ENCODE results near the gene RAPGEF2.

DNA sequence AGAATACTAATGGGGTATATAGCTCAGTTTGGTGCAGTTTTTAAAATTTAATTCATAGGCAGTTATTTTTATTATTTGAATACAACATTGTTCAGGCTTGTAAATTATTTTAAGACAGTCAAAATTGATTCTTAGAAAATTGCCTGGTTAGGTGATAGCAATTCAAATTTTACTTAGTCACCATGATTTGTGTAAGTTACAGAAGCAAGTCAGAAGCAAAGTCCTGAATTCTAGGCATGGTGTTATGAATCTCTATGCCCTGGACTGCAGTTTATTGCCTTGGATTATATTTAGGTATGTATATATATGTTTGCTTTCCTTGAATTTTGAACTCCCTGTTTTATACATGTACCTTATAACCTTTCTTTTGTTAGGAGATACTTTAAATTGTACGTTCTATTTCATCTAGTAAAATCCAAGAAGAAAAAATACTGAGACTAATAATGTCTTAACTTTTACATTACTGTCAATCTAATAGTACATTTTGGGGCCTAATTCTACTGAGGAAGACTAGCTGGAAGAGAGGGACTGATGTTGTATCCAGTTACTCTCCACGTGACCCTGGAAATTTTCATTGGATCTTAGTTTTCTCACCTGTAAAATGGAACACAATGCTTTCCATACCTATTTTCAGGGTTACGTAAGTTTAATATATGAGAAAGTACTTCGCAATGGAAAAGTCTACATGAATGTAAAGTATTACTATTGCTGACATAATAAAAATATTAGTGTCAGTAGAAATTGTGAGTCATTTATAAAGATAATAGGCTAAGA is 25.1 kb downstream of the RAPGEF2 start:
- TF ChIP-seq, protein P1, sequence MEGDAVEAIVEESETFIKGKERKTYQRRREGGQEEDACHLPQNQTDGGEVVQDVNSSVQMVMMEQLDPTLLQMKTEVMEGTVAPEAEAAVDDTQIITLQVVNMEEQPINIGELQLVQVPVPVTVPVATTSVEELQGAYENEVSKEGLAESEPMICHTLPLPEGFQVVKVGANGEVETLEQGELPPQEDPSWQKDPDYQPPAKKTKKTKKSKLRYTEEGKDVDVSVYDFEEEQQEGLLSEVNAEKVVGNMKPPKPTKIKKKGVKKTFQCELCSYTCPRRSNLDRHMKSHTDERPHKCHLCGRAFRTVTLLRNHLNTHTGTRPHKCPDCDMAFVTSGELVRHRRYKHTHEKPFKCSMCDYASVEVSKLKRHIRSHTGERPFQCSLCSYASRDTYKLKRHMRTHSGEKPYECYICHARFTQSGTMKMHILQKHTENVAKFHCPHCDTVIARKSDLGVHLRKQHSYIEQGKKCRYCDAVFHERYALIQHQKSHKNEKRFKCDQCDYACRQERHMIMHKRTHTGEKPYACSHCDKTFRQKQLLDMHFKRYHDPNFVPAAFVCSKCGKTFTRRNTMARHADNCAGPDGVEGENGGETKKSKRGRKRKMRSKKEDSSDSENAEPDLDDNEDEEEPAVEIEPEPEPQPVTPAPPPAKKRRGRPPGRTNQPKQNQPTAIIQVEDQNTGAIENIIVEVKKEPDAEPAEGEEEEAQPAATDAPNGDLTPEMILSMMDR (conservative IDR thresholded peaks at IDR 0.05) = no peak
- no peak for TF ChIP-seq ZFX (IDR thresholded peaks at IDR 0.05)
